Measurements from ENCODE around the gene HNRNPR.
A peak's percentile ranks its signal among the peaks of the same experiment; 100 is the strongest.

Gene HNRNPR

GRCh38 chr1:23368562-23369334 is 24.7 kb upstream of the HNRNPR start:
- no peak for DNase-seq

DNA sequence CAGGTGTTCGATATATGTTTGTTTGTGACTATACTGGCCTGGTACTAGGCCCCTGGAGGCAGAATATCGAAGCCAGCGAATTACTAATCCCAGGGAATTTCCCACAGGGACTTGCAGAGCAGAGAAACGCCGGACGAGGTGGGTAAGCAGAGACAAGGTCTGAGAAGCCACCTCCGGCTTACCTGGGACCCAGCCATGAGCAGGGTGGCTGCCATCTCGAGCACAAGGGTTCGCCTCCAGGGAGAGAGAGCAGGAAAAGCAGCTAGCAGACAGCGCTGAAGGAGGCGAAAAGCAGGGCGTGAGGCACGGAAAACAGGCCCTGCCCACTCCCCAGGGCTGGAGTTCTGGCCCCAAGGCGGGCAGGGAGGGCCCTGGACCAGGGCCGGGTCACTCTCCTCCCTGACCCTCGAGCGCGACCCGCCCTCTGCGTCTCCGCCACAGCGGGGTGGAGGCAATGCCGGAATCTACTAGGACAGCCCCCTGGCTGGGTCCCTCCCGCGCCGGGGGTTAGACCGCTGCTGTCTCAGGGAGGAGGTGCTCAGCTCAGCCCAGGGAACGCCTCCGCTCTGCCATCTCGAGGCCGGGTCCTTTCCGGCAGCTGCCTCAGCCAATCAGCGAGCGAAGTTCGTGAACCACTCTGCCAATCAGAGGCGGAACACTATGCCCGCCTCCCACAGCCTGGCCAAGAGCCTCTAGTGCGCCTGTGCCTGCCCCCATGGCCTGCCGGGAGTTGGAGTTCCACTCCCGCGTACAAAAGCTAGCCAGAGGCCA is 23.9 kb upstream of the HNRNPR start:
- DNase-seq: peak; percentile 90

DNA sequence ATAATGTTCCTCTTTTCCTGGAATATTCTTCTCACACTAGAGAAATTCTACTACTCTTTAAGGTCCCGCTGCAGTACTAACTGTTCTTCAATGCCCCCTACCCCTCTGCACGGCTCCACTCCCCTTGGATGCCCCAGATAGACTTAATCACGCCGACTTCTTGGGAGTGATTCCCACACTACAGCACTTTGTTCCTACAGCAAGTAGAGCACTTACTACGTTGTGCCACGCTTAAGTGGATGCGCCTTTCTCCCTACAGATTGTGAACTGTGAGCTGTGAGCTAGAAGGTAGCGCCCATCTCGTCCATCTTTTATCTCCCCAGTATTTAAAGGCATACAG is 23.3 kb upstream of the HNRNPR start:
- no peak for DNase-seq

GRCh38 chr1:23366598-23366997 is 22.5 kb upstream of the HNRNPR start:
- no peak for DNase-seq

GRCh38 chr1:23366146-23366545 is 22.1 kb upstream of the HNRNPR start:
- no peak for DNase-seq

DNA sequence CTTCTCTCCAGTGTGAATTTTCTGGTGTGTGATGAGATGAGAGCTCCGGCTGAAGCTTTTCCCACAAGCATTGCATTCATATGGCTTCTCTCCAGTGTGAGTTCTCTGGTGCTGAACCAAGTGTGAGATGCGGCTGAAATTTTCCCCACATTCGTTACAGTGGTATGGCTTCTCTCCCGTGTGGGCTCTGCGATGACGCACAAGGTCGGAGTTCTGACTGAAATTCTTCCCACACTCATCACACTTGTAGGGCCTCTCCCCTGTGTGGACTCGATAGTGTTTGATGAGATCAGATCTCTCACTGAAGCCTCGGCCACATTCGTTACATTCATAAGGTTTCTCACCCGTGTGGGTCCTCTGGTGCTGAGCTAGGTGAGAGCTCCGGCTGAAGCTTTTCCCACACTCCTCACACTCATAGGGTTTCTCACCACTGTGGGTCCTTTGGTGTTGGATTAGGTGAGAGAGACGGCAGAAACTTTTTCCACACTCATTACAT is 18.2 kb upstream of the HNRNPR start:
- DNase-seq: no peak

DNA sequence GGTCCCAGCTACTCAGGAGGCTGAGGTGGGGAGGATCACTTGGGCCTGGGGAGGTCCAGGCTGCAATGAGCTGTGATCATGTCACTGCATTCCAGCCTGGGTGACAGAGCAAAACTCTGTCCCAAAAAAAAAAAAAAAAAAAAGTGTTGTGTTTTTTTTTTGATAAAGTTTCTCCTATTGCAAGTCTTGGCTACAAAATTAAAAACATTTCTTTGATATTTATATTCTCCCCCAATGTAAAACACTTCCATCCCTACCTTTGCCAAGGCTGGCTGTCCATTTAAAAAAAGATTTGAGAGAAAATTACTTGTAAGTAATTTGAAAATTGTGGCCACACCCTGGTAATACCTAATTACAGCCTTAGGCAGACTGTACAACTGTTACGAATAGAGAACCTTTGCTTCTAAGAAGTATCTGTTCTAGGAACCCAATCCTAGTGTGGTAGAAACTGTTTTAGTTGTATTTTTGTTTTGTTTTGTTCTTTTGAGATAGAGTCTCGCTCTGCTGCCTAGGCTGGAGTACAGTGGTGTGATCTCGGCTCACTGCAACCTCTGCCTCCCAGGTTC is 14.3 kb upstream of the HNRNPR start:
- no peak for DNase-seq

DNA sequence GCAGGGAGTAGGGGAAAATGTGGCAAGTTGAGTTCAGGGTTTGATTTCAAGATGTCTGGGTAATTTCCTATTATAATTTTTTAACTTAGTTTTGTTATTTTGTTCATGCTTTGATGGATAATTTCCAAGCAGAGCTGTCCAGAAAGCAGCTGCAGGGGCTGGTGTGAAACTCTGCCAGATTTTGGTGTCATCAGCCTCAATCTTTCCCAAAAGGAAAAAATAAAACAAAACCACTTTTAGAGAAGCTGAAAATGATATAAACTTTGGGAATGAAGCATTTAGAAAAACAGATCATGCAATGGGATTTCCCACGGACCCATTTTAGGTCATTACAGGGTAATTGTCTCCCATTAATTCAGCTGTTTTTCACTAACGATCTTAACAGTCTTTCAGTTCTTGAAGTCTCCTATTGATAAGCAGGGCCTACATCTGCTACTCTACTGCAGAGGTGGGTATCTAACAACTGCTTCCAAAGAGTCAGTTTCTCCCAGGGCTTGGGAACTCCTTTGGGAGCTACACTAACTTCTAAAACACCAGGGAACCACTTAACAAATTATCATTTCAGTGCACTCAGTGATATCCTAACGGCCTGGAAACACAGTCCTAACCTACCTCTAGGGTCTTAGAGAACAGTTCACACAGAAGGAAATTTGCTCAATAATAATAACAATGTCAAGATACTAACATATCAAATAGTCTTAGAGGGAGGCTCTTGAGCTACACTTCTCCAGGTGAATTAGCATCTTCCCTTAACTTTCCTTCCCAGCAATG is 13.2 kb upstream of the HNRNPR start:
- no peak for DNase-seq

GRCh38 chr1:23356471-23357137 is 12.5 kb upstream of the HNRNPR start:
- no peak for DNase-seq

DNA sequence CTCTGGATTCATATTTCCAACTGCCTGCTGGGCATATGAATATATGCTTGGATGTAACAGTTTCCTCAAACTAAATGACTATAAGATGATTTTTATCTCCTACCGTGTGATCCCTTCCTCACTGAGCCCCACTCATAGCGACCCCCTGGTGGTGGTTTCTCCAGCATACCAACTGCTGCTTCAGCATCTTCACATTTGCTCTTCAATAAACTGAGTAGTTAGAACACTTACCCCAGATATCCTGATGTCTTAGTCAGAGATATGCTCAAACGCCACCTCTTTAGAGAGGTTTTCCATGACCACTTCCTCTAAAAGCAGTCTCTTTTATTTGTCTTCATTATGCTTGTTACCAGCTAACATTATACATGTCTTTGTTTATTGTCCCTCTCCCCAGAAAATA is 10.2 kb upstream of the HNRNPR start:
- no peak for DNase-seq

GRCh38 chr1:23352096-23352695 is 8.1 kb upstream of the HNRNPR start:
- no peak for DNase-seq

DNA sequence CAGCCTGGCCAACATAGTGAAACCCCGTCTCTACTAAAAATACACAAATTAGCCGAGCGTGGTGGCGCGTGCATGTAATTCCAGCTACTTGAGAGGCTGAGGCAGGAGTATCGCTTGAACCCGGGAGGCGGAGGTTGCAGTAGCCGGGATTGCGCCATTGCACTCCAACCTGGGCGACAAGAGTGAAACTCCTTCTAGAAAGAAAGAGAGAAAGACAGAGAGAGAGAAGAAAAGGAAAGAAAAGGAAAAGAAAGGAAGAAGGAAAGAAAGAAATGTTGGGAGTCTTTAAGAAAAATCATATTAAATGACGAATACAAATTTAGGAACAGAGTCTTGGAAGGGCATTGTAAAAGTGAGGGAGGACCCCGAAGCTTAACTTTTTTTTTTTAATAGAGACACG is 1.8 kb upstream of the HNRNPR start:
- DNase-seq: no peak

GRCh38 chr1:23344987-23345472 is 946 bp upstream of the HNRNPR start:
- peak; percentile 9 for DNase-seq

DNA sequence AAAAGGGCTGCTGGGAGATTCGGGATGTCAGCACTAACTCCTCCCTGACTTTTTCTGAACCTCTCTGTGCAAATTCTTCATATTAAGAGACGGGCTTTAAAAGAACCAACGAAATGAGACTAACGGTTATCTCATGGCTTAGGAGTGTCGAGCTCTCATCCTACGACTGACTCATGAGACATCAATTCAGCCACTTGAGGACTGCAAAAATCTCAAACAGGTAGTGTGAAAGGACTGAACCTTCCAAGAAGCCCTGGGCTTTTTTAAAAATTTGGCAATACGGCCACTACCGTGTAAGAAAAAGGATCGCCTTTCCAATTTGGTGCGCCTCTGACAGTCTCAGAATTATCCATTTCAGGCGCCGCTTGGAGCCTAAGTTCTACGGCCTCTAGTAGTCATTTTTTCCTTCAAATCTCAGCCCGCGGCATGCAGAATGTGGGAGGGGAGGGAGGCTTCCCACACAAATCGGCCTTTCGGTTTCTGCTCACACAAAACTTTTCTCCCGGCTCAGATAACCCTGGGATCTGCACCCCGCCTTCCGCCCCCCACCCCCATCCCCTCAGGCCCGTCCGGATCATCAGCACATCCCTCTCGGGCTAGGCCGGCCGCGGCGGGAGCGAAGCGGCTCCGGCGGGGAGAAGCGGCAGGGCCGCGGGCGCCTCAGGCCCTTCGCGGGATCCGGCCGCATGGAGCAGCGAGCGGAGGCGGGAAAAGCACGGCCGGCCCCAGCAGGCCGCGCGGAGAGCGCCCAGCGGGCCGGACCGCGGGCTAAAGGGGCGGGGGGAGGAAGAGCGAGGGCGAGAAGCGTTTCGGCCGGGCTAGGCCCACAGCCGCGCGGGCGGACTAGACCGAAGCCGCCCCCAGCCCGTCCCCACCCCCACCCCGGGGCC is 618 bp downstream of the HNRNPR start:
- DNase-seq: no peak

- DNase-seq: no peak
Measured at GRCh38 chr1:23341931-23342692, 2.0 kb downstream of the HNRNPR start.

DNA sequence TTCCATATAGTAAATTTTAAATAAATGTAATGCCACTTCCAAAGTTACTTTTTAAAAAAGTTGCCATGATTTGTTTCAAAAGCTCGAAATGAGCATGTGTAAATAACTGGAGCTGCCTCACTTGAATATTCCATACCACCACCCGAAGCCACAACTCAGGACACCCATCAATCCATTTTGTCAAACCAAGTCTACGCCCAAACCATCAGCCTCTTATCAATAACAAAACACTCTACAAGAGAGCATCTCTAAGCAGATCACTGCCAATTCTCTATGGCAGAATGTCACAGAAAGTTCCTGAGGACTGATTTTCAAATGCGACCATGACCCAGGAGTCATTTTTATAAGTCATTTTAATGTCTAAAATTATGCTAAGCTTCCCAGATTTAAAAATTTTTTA is 4.5 kb downstream of the HNRNPR start:
- DNase-seq: no peak

DNA sequence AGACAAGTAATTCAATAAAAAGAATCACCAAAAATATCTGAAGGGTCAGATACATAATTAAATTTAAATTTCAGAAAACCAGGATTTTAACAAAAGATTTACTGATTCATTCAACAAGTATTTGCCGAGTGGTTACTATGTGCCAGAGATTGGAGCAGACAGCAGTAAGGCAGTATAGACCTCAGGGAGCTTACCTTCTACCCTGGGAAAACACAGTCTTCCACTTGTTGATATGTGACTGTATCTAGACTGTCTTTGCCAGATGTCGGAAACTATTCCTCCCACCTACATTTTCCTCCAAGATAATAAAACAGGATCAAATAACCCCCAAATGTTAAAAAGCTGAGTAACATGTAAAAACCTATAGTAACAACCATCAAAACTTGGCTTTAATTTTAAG is 6.2 kb downstream of the HNRNPR start:
- DNase-seq: no peak

GRCh38 chr1:23331713-23332112 is 12.4 kb downstream of the HNRNPR start:
- no peak for DNase-seq

GRCh38 chr1:23330846-23331245 is 13.2 kb downstream of the HNRNPR start:
- no peak for DNase-seq

- DNase-seq: no peak
Measured at GRCh38 chr1:23325393-23325792, 18.7 kb downstream of the HNRNPR start.

All from NCI-H187 treated with DMSO at 0.1 percent for 48 hours (cell line).